Kidney (tissue), 14 donors: ENCODE measurements around the gene INPP5F. TPM values are rescaled to one million over a fixed set of nuclear protein-coding genes. Genes with fewer than 3 reads are reported as not detected.

Source experiments
- DNase-seq, 5 donors: peaks; one replicate each; pipeline ENCODE4 v3.0.0-alpha.2; 2013 to 2020
- FAIRE-seq: peaks from 2 replicates; lab custom pipeline; 2012; peaks lifted over from hg19 to GRCh38; lab: Jason Lieb, UNC
- H3K27ac ChIP-seq, 2 donors: one replicate each; pipeline ENCODE4 v1.7.0; 2013; ENCODE audit warnings: low read depth in 2 of 2, low read length in 2 of 2, inconsistent platforms in 1 of 2
- H3K27me3 ChIP-seq: one replicate; pipeline ENCODE4 v1.7.1; 2013; ENCODE audit warnings: low read length, inconsistent platforms; ENCODE audit not compliant: control insufficient read depth, insufficient read depth
- H3K36me3 ChIP-seq, 3 donors: one replicate each; pipeline versions ENCODE4 v1.7.0 to v1.7.1; 2013; ENCODE audit warnings: low read length in 3 of 3, control low read depth in 1 of 3, inconsistent platforms in 1 of 3; ENCODE audit not compliant: insufficient read depth in 3 of 3, control insufficient read depth in 2 of 3
- H3K4me1 ChIP-seq, 3 donors: one replicate each; pipeline versions ENCODE4 v1.7.0 to v1.7.1; 2013; ENCODE audit warnings: low read length in 3 of 3, inconsistent platforms in 1 of 3, low read depth in 1 of 3; ENCODE audit not compliant: control insufficient read depth in 2 of 3, insufficient read depth in 2 of 3
- H3K4me3 ChIP-seq, 3 donors: one replicate each; pipeline versions ENCODE4 v1.7.0 to v1.8.1; 2013; ENCODE audit warnings: low read length in 3 of 3, control low read depth in 1 of 3, inconsistent platforms in 1 of 3
- H3K9ac ChIP-seq, 3 donors: one replicate each; pipeline versions ENCODE4 v1.7.0 to v1.7.1; 2013; ENCODE audit warnings: low read length in 3 of 3, control low read depth in 1 of 3, inconsistent platforms in 1 of 3
- H3K9me3 ChIP-seq, 3 donors: one replicate each; pipeline versions ENCODE4 v1.7.0 to v1.7.1; 2013; ENCODE audit warnings: low read length in 3 of 3, control low read depth in 1 of 3, inconsistent platforms in 1 of 3; ENCODE audit not compliant: control insufficient read depth in 2 of 3, insufficient read depth in 1 of 3
- CTCF ChIP-seq: IDR thresholded peaks from 3 replicates; pipeline ENCODE4 v1.5.1; 2012; ENCODE audit warnings: mild to moderate bottlenecking, moderate library complexity, borderline replicate concordance; ENCODE audit not compliant: insufficient read depth; ENCODE audit errors: extremely low read depth
- intact Hi-C: fragments of 100-400 bp; cut with DNase I; formaldehyde crosslinking; loops from one replicate; pipeline ENCODE4 v1.11.1; 2022
- polyA plus RNA-seq: library from polyadenylated mRNA; stranded (reverse); fragments of 350-450 nt; fragmentation: Illumina TruSeq; extraction: RNeasy Lipid Tissue Mini Kit (QIAGEN cat#74804); gene quantifications from one replicate; pipeline ENCODE4 v1.2.3, GENCODE V29; 2014; ENCODE audit warnings: low read depth, low replicate concordance; ENCODE audit not compliant: insufficient read depth
- total RNA-seq: library from RNA; stranded (reverse); fragmentation: NEBNext Ultra II Directional; extraction: Animal tissue kit (Norgen Biotek cat#: 25700); gene quantifications from one replicate; pipeline ENCODE4 v1.2.1, GENCODE V29; 2021
- donor health status: control.
- donor health status: control.
- donor health status: control.
- donor health status: control.
- donor health status: control.
- donor health status: DM: yes; HTN: yes; CAD: no.
- donor health status: Normal renal cell carcinoma (clear cell type).

The INPP5F gene
- total and polyA plus RNA-seq, 2 donors from 2014 or later, result 16.4 to 17.5 TPM

GRCh38 chr10:119830851-119831250 is 105.0 kb downstream of the INPP5F start:
- Histone ChIP-seq H3K36me3 (peaks cover 6 to 24% (median 23%) of the 10 kb centered on the region in 3 donors), H3K4me1 (peaks cover 2 to 14% (median 3%) of the 10 kb centered on the region in 3 donors), H3K27me3 (no peaks in the 10 kb centered on the region), H3K9ac (no peak overlapping the region), H3K4me3 (no peak overlapping the region), H3K9me3 (no peaks in the 10 kb centered on the region), H3K27ac (no peak overlapping the region)
- TF ChIP-seq CTCF, result no peak
- FAIRE-seq (no peak), DNase-seq (no peak)
- intact Hi-C loops, result no loop called here

- no peak for TF ChIP-seq CTCF
Measured at GRCh38 chr10:119831656-119832055, 105.8 kb downstream of the INPP5F start.

GRCh38 chr10:119832951-119833350 is 107.1 kb downstream of the INPP5F start:
- DNase-seq (peak in 1 of 5 donors; percentile 10), FAIRE-seq (no peak)
- intact Hi-C loops, result no loop called here
- Histone ChIP-seq H3K4me3 (no peak overlapping the region), H3K4me1 (peaks cover 0 to 14% (median 2%) of the 10 kb centered on the region in 3 donors), H3K9ac (no peak overlapping the region), H3K27ac (no peak overlapping the region), H3K36me3 (peaks cover 7 to 33% (median 28%) of the 10 kb centered on the region in 3 donors), H3K27me3 (no peaks in the 10 kb centered on the region), H3K9me3 (no peaks in the 10 kb centered on the region)
- TF ChIP-seq CTCF, result no peak

More at GRCh38 chr10:119831656-119832055, 105.8 kb downstream of the INPP5F start:
- H3K36me3 ChIP-seq, result peaks cover 4 to 30% (median 27%) of the 10 kb centered on the region in 3 donors
- no peaks in the 10 kb centered on the region for H3K27me3 ChIP-seq
- H3K9ac ChIP-seq, result no peak overlapping the region
- DNase-seq, result no peak
- H3K4me3 ChIP-seq, result no peak overlapping the region
- intact Hi-C loops, result no loop called here
- peaks cover 2 to 14% (median 3%) of the 10 kb centered on the region in 3 donors for H3K4me1 ChIP-seq
- no peaks in the 10 kb centered on the region for H3K9me3 ChIP-seq
- H3K27ac ChIP-seq, result no peak overlapping the region
- no peak for FAIRE-seq

- no peak for DNase-seq
- no peak for FAIRE-seq
Measured at GRCh38 chr10:119834188-119834587, 108.3 kb downstream of the INPP5F start.

More at GRCh38 chr10:119834188-119834587, 108.3 kb downstream of the INPP5F start:
- intact Hi-C loops, result no loop called here
- no peaks in the 10 kb centered on the region for H3K9me3 ChIP-seq
- H3K4me1 ChIP-seq, result peaks cover 0 to 14% (median 2%) of the 10 kb centered on the region in 3 donors
- no peak overlapping the region for H3K4me3 ChIP-seq
- H3K36me3 ChIP-seq, result peaks cover 7 to 31% (median 27%) of the 10 kb centered on the region in 3 donors
- no peak overlapping the region for H3K9ac ChIP-seq
- no peaks in the 10 kb centered on the region for H3K27me3 ChIP-seq
- H3K27ac ChIP-seq, result no peak overlapping the region
- TF ChIP-seq CTCF, result no peak
